TTC549 (cell line): ENCODE measurements around the gene PHACTR2.
"Not testable (repeated sequence)": the region's sequence is repeated elsewhere in the genome, so short reads cannot be mapped to it uniquely, and the experiment has no call there.

ENCODE experiments used
- FAIRE-seq: peaks from 2 replicates; lab custom pipeline; 2012; peaks lifted over from hg19 to GRCh38; lab: Jason Lieb, UNC

PHACTR2 gene

GRCh38 chr6:143807103-143807772, 129.5 kb downstream of the PHACTR2 start:
- no peak for FAIRE-seq

- peak; percentile 49 for FAIRE-seq
Measured at GRCh38 chr6:143810745-143811144, 133.0 kb downstream of the PHACTR2 start.

GRCh38 chr6:143811501-143812157, 133.9 kb downstream of the PHACTR2 start:
- FAIRE-seq: no peak

- FAIRE-seq: no peak
Measured at GRCh38 chr6:143817621-143818020, 139.9 kb downstream of the PHACTR2 start.

GRCh38 chr6:143821359-143821758, 143.6 kb downstream of the PHACTR2 start:
- FAIRE-seq: no peak

- FAIRE-seq: no peak
Measured at GRCh38 chr6:143822584-143823024, 144.8 kb downstream of the PHACTR2 start.

GRCh38 chr6:143823548-143823947, 145.8 kb downstream of the PHACTR2 start:
- no peak for FAIRE-seq

- FAIRE-seq: no peak
Measured at GRCh38 chr6:143828572-143828971, 150.8 kb downstream of the PHACTR2 start.

- no peak for FAIRE-seq
Measured at GRCh38 chr6:143836150-143836549, 158.4 kb downstream of the PHACTR2 start.

- FAIRE-seq: no peak
Measured at GRCh38 chr6:143838395-143838794, 160.6 kb downstream of the PHACTR2 start.

GRCh38 chr6:143839196-143839595, 161.4 kb downstream of the PHACTR2 start:
- FAIRE-seq: no peak

GRCh38 chr6:143840595-143841265, 163.0 kb downstream of the PHACTR2 start:
- no peak for FAIRE-seq

- FAIRE-seq: no peak
Measured at GRCh38 chr6:143842461-143842901, 164.7 kb downstream of the PHACTR2 start.

GRCh38 chr6:143842902-143843676, 165.3 kb downstream of the PHACTR2 start, which contains the start of gene LTV1:
Gene LTV1 (plus strand): TSS chr6:143843338. CDS start chr6:143843478, 140 bp downstream.
- FAIRE-seq: peak; percentile 90

- FAIRE-seq: no peak
Measured at GRCh38 chr6:143843677-143843999, 165.9 kb downstream of the PHACTR2 start.

- FAIRE-seq: no peak
Measured at GRCh38 chr6:143844006-143844405, 166.2 kb downstream of the PHACTR2 start.

GRCh38 chr6:143845033-143845432, 167.3 kb downstream of the PHACTR2 start:
- no peak for FAIRE-seq

GRCh38 chr6:143851706-143852105, 173.9 kb downstream of the PHACTR2 start:
- not testable (repeated sequence) for FAIRE-seq

- FAIRE-seq: not testable (repeated sequence)
Measured at GRCh38 chr6:143855057-143855456, 177.3 kb downstream of the PHACTR2 start.

GRCh38 chr6:143856762-143857161, 179.0 kb downstream of the PHACTR2 start:
- not testable (repeated sequence) for FAIRE-seq

GRCh38 chr6:143857651-143858050, 179.9 kb downstream of the PHACTR2 start:
- FAIRE-seq: no peak

- FAIRE-seq: no peak
Measured at GRCh38 chr6:143859891-143860660, 182.3 kb downstream of the PHACTR2 start.
